GM23338 (cell line): ENCODE measurements around the gene PTPRF. TPM values are rescaled to one million over a fixed set of nuclear protein-coding genes. Genes with fewer than 3 reads are reported as not detected.

Experiments
- ATAC-seq: fragments of 200-7000 bp; cut with Tn5 transposase; 3 replicates; pipeline ENCODE4 v1.9.1; 2020
- DNase-seq: peaks from one replicate; pipeline ENCODE4 v3.0.0-alpha.2; 2015; ENCODE audit warnings: low spot score
- H2AFZ ChIP-seq: fragments of 200-600 bp; sonication (generic); 2 replicates; pipeline ENCODE4 v1.8.0; 2016; ENCODE audit warnings: antibody characterized with exemption, mild to moderate bottlenecking, moderate library complexity
- H3F3A ChIP-seq: fragments of 200-600 bp; sonication (generic); replicated peaks from 2 replicates; pipeline ENCODE4 v1.8.0; 2017; ENCODE audit warnings: antibody characterized with exemption, mixed run types, low read depth
- H3K27ac ChIP-seq: fragments of 200-600 bp; sonication (generic); 2 replicates; pipeline ENCODE4 v1.6.1; 2016; ENCODE audit warnings: low read depth
- H3K27me3 ChIP-seq: fragments of 200-600 bp; sonication (generic); 2 replicates; pipeline ENCODE4 v1.8.0; 2016; ENCODE audit warnings: mild to moderate bottlenecking, mixed run types, moderate library complexity; ENCODE audit not compliant: insufficient read depth
- H3K36me3 ChIP-seq: fragments of 200-600 bp; sonication (generic); 2 replicates; pipeline ENCODE4 v1.8.0; 2016; ENCODE audit warnings: mild to moderate bottlenecking; ENCODE audit not compliant: insufficient read depth
- H3K4me1 ChIP-seq: fragments of 200-600 bp; sonication (generic); 2 replicates; pipeline ENCODE4 v1.8.0; 2016; ENCODE audit warnings: mild to moderate bottlenecking, moderate library complexity; ENCODE audit not compliant: insufficient read depth
- H3K4me2 ChIP-seq: fragments of 200-600 bp; sonication (generic); 2 replicates; pipeline ENCODE4 v1.7.1; 2017; ENCODE audit warnings: mixed run types
- H3K4me3 ChIP-seq: fragments of 200-600 bp; sonication (generic); 2 replicates; pipeline ENCODE4 v1.6.1; 2016; ENCODE audit warnings: mixed run types
- H3K79me2 ChIP-seq: fragments of 200-600 bp; sonication (generic); replicated peaks from 2 replicates; pipeline ENCODE4 v1.8.0; 2017; ENCODE audit warnings: mild to moderate bottlenecking; ENCODE audit not compliant: insufficient read depth
- H3K9me2 ChIP-seq: fragments of 200-600 bp; sonication (generic); 2 replicates; pipeline ENCODE4 v1.8.0; 2017; ENCODE audit not compliant: insufficient read depth
- H4K20me1 ChIP-seq: fragments of 200-600 bp; sonication (generic); replicated peaks from 2 replicates; pipeline ENCODE4 v1.8.0; 2017; ENCODE audit warnings: mild to moderate bottlenecking; ENCODE audit not compliant: insufficient read depth
- H3K27ac Mint-ChIP-seq: 2 replicates; pipeline ENCODE4 v1.8.0; 2020; ENCODE audit warnings: inconsistent platforms, mild to moderate bottlenecking, moderate library complexity, mixed read lengths
- H3K27me3 Mint-ChIP-seq: 3 replicates; pipeline ENCODE4 v1.8.0; 2022; ENCODE audit warnings: low read depth, mild to moderate bottlenecking, moderate library complexity, mixed read lengths, inconsistent platforms; ENCODE audit not compliant: insufficient read depth, poor library complexity
- H3K36me3 Mint-ChIP-seq: 3 replicates; pipeline ENCODE4 v1.8.0; 2021; ENCODE audit warnings: low read depth, mild to moderate bottlenecking, inconsistent platforms, moderate library complexity, mixed read lengths
- H3K4me1 Mint-ChIP-seq: 3 replicates; pipeline ENCODE4 v1.8.0; 2020; ENCODE audit warnings: mild to moderate bottlenecking, inconsistent platforms, mixed read lengths
- H3K4me3 Mint-ChIP-seq: 3 replicates; pipeline ENCODE4 v1.8.0; 2021; ENCODE audit warnings: moderate library complexity, mild to moderate bottlenecking, inconsistent platforms, mixed read lengths
- H3K9me3 Mint-ChIP-seq: 3 replicates; pipeline ENCODE4 v1.8.0; 2020; ENCODE audit warnings: moderate library complexity, mild to moderate bottlenecking, inconsistent platforms, mixed read lengths
- CREB1 ChIP-seq: fragments of 250-450 bp; sonication (Bioruptor Pico); IDR thresholded peaks from 2 replicates; pipeline ENCODE4 v1.5.0; 2020; ENCODE audit warnings: low read depth, mild to moderate bottlenecking, moderate library complexity
- CTCF ChIP-seq, 2 experiments: fragments of 200-600 bp in 1 of 2; sonication (generic) in 1 of 2; conservative IDR thresholded peaks; 2 replicates each; pipeline versions ENCODE4 v1.5.1 to v1.6.1; 2016 to 2017; ENCODE audit warnings: antibody characterized with exemption in 2 of 2, low read depth in 2 of 2, mild to moderate bottlenecking in 2 of 2, moderate library complexity in 1 of 2
- EZH2 ChIP-seq: fragments of 200-600 bp; sonication (generic); IDR thresholded peaks from one replicate; pipeline ENCODE4 v1.8.0; 2017; ENCODE audit warnings: antibody characterized with exemption, mild to moderate bottlenecking, low read depth; ENCODE audit not compliant: unreplicated experiment
- EZH2phosphoT487 ChIP-seq: fragments of 200-600 bp; sonication (generic); IDR thresholded peaks from one replicate; pipeline ENCODE4 v1.8.1; 2018; ENCODE audit warnings: antibody characterized with exemption; ENCODE audit not compliant: unreplicated experiment
- NANOG ChIP-seq: IDR thresholded peaks from 2 replicates; pipeline ENCODE4 v1.6.1; 2016; ENCODE audit warnings: antibody characterized with exemption, borderline replicate concordance
- POLR2AphosphoS5 ChIP-seq: IDR thresholded peaks from 2 replicates; pipeline ENCODE4 v1.6.1; 2016; ENCODE audit warnings: antibody characterized with exemption, low read depth
- REST ChIP-seq: IDR thresholded peaks from one replicate; pipeline ENCODE4 v1.6.1; 2018; ENCODE audit warnings: antibody characterized with exemption; ENCODE audit not compliant: unreplicated experiment
- STAT1 ChIP-seq: IDR thresholded peaks from one replicate; pipeline ENCODE4 v1.6.1; 2016; ENCODE audit warnings: antibody characterized with exemption; ENCODE audit not compliant: unreplicated experiment
- ZNF331 ChIP-seq: fragments of 250-450 bp; sonication (Bioruptor Pico); IDR thresholded peaks from 2 replicates; pipeline ENCODE4 v1.5.0; 2020; ENCODE audit warnings: low read depth, mild to moderate bottlenecking, moderate library complexity
- ZNF462 ChIP-seq: fragments of 250-450 bp; sonication (Bioruptor Pico); IDR thresholded peaks from 2 replicates; pipeline ENCODE4 v1.5.0; 2020; ENCODE audit warnings: mild to moderate bottlenecking, moderate library complexity
- polyA plus RNA-seq: library from polyadenylated mRNA; unstranded; fragments of >200 nt; fragmentation: Nextera tagmentation; extraction: Ambion mirVana; gene quantifications from 2 replicates; pipeline ENCODE4 v1.2.1, GENCODE V29; 2016
- total RNA-seq: library from RNA; depleted of rRNA; stranded (reverse); fragments of >200 nt; shearing (Covaris generic); gene quantifications from 2 replicates; pipeline ENCODE4 v1.2.3, GENCODE V29; 2014
- TF ChIP-seq, protein P1 (sequence below): IDR thresholded peaks from 2 replicates; pipeline ENCODE4 v1.6.1; 2016; ENCODE audit warnings: antibody characterized with exemption

The PTPRF gene
- total and polyA plus RNA-seq, 2 experiments from 2014 or later: 52.4 to 173 TPM

DNA sequence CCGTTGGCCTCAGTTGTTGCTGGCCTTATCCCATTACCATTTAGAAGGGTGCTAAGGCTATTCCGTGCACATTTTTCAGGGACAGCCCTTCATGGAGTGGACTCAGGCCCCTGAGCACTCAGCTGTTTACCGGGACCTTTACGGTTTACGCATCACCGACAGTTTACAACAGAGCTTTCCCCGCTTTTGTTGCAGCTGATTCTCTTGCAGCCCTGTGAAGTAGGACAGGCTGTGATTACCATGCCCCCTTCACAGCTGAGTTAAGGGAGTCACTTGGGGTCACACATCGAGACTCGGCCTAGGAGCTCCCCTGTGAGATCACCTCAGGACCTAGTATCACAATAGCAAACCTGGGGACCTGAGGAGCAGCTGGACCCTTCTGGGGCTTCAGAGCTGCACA, 41.9 kb downstream of the PTPRF start:
- Mint-ChIP-seq H3K4me3 (no peak overlapping the region), H3K27ac (no peak overlapping the region), H3K36me3 (peaks cover 54% of the 10 kb centered on the region), H3K9me3 (no peaks in the 10 kb centered on the region), H3K27me3 (peaks cover 11% of the 10 kb centered on the region), H3K4me1 (peaks cover 19% of the 10 kb centered on the region)
- H3K4me1 ChIP-seq: no peaks in the 10 kb centered on the region; the same call in 1 of the 2 replicates
- H3K4me3 ChIP-seq: no peak overlapping the region
- H2AFZ ChIP-seq: no peak overlapping the region
- no peaks in the 10 kb centered on the region for H3K27me3 ChIP-seq
- no peaks in the 10 kb centered on the region for H3F3A ChIP-seq
- H3K9me2 ChIP-seq: no peaks in the 10 kb centered on the region
- peaks cover 4% of the 10 kb centered on the region; the same call in 1 of the 2 replicates for H4K20me1 ChIP-seq
- H3K79me2 ChIP-seq: 0 out of 2 replicates have a peak, but pooled peaks cover 3% of the 10 kb centered on the region
- ATAC-seq (no peak), DNase-seq (no peak)
- no peaks in the 10 kb centered on the region for H3K36me3 ChIP-seq
- TF ChIP-seq ZNF331 (CRISPR knock-in tag): no peak
- no peak for TF ChIP-seq ZNF462 (CRISPR knock-in tag)
- TF ChIP-seq CTCF (conservative IDR thresholded peaks at IDR 0.05; ENCODE audit: low read depth in 2 of 2): no peak
- no peak for TF ChIP-seq STAT1
- TF ChIP-seq CREB1: no peak
- no peak for TF ChIP-seq POLR2AphosphoS5
- TF ChIP-seq NANOG: no peak
- TF ChIP-seq, protein P1, sequence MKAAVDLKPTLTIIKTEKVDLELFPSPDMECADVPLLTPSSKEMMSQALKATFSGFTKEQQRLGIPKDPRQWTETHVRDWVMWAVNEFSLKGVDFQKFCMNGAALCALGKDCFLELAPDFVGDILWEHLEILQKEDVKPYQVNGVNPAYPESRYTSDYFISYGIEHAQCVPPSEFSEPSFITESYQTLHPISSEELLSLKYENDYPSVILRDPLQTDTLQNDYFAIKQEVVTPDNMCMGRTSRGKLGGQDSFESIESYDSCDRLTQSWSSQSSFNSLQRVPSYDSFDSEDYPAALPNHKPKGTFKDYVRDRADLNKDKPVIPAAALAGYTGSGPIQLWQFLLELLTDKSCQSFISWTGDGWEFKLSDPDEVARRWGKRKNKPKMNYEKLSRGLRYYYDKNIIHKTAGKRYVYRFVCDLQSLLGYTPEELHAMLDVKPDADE: no peak
- TF ChIP-seq EZH2phosphoT487: no peak
- no peak for TF ChIP-seq REST
- TF ChIP-seq EZH2: no peak
- no peak overlapping the region for H3K4me2 ChIP-seq
- no peak overlapping the region for H3K27ac ChIP-seq
